ENCODE measurements around the gene CFAP410.

- TF ChIP-seq POLR2A (IDR thresholded peaks at IDR 0.05): no peak
- TF ChIP-seq CTCF (IDR thresholded peaks at IDR 0.05): no peak
These were observed 6.2 kb downstream of the CFAP410 start for GRCh38 chr21:44332965-44333364.

Measured in Peyer's patch (tissue), 4 donors.